HUES6 (cell line): ENCODE data around the gene MOCS2.

ENCODE experiments used
- H3K27ac ChIP-seq: 2 replicates; pipeline ENCODE4 v1.7.0; 2013; ENCODE audit warnings: low read depth, mild to moderate bottlenecking, low read length, inconsistent platforms
- H3K27me3 ChIP-seq: 2 replicates; pipeline ENCODE4 v1.6.1; 2013; ENCODE audit warnings: low read length; ENCODE audit not compliant: control insufficient read depth, insufficient read depth
- H3K36me3 ChIP-seq: 2 replicates; pipeline ENCODE4 v1.6.1; 2013; ENCODE audit warnings: low read length; ENCODE audit not compliant: control insufficient read depth, insufficient read depth
- H3K4me1 ChIP-seq: 2 replicates; pipeline ENCODE4 v1.6.1; 2013; ENCODE audit warnings: low read length; ENCODE audit not compliant: control insufficient read depth, insufficient read depth
- H3K4me3 ChIP-seq: 2 replicates; pipeline ENCODE4 v1.5.1; 2013; ENCODE audit warnings: low read depth, low read length
- H3K9ac ChIP-seq: one replicate; pipeline ENCODE4 v1.6.1; 2013; ENCODE audit warnings: mild to moderate bottlenecking, low read length
- H3K9me3 ChIP-seq: 2 replicates; pipeline ENCODE4 v1.6.1; 2013; ENCODE audit warnings: low read depth, low read length; ENCODE audit not compliant: control insufficient read depth, insufficient read depth

MOCS2 gene

DNA sequence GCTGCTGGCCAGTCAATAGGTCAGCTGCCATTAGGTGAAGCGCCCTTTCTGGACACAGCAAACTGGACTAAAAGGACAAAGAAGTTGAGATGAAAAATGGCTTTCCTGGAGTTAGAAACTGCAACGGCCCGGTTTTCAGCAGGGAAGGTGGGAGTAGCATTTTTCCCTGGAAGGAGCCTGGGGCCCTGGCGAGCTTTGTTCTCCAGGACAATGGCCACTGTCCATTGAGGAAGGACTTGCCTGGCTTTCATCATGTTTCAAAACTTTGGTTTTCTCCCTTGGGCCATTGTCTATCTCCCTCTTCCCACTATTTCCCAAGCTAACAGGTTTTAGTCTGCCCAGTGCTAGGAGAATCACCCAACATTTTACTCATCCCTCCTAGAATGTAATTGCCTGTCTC, 56.2 kb downstream of the MOCS2 start:
- no peaks in the 10 kb centered on the region for H3K9me3 ChIP-seq

GRCh38 chr5:53052499-53052898, 57.1 kb downstream of the MOCS2 start:
- Histone ChIP-seq H3K36me3 (no peaks in the 10 kb centered on the region), H3K27ac (no peak overlapping the region), H3K4me3 (no peak overlapping the region), H3K27me3 (no peaks in the 10 kb centered on the region), H3K4me1 (no peaks in the 10 kb centered on the region; the same call in 1 of the 2 replicates), H3K9me3 (no peaks in the 10 kb centered on the region), H3K9ac (no peak overlapping the region)

More for the DNA sequence above, 56.2 kb downstream of the MOCS2 start:
- Histone ChIP-seq H3K4me1 (no peaks in the 10 kb centered on the region; the same call in 1 of the 2 replicates), H3K27ac (no peak overlapping the region), H3K36me3 (no peaks in the 10 kb centered on the region), H3K27me3 (no peaks in the 10 kb centered on the region), H3K4me3 (no peak overlapping the region), H3K9ac (no peak overlapping the region)

DNA sequence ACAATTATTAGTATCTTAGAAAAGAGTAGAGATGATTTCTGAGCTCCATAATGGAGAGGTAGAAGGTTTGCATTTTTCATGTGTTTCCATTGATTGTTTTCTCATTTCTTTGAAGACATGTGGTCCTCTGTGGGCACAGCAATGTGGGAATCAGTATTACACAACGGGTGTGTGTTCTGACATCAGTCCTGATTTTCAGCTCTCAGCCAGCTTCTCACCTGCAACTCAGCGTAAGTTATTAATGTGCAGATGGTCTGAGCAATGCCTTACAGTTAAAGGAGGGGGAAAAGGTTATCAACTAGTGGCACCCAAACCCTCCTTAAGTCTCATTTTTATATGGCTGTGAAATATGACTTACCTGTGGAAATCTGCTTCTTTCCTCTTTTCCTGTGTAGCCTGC, 61.3 kb downstream of the MOCS2 start:
- Histone ChIP-seq H3K9me3 (no peaks in the 10 kb centered on the region), H3K27me3 (no peaks in the 10 kb centered on the region), H3K4me3 (no peak overlapping the region), H3K9ac (no peak overlapping the region), H3K4me1 (no peaks in the 10 kb centered on the region; the same call in 1 of the 2 replicates), H3K36me3 (no peaks in the 10 kb centered on the region), H3K27ac (no peak overlapping the region)
